NK-92 treated with Interleukin-12 subunit alpha and Interleukin-12 subunit beta, amount 100 ng/mL, for 24 hours (cell line): ENCODE results near the gene ICE2.
"Not testable (repeated sequence)": the region's sequence is repeated elsewhere in the genome, so short reads cannot be mapped to it uniquely, and the experiment has no call there.

Experiments
- DNase-seq: peaks from one replicate; lab custom pipeline; 2025; lab: John Stamatoyannopoulos, UW

Gene ICE2

GRCh38 chr15:60444289-60444912, 34.5 kb downstream of the ICE2 start:
- no peak for DNase-seq

GRCh38 chr15:60442763-60443162, 36.2 kb downstream of the ICE2 start:
- DNase-seq: no peak

- DNase-seq: no peak
Observed at GRCh38 chr15:60442031-60442650, 36.8 kb downstream of the ICE2 start.

GRCh38 chr15:60441331-60441730, 37.6 kb downstream of the ICE2 start:
- no peak for DNase-seq

GRCh38 chr15:60438646-60439045, 40.3 kb downstream of the ICE2 start:
- DNase-seq: no peak

- no peak for DNase-seq
Observed at GRCh38 chr15:60428935-60429334, 50.0 kb downstream of the ICE2 start.

GRCh38 chr15:60426870-60427508, 52.0 kb downstream of the ICE2 start:
- DNase-seq: no peak

- DNase-seq: no peak
Observed at GRCh38 chr15:60425461-60425860, 53.5 kb downstream of the ICE2 start.

- DNase-seq: no peak
Observed at GRCh38 chr15:60424006-60424405, 54.9 kb downstream of the ICE2 start.

- DNase-seq: no peak
Observed at GRCh38 chr15:60423537-60423936, 55.4 kb downstream of the ICE2 start.

- no peak for DNase-seq
Observed at GRCh38 chr15:60421544-60421943, 57.4 kb downstream of the ICE2 start.

- no peak for DNase-seq
Observed at GRCh38 chr15:60420203-60420716, 58.7 kb downstream of the ICE2 start.

- DNase-seq: no peak
Observed at GRCh38 chr15:60419753-60420152, 59.2 kb downstream of the ICE2 start.

- no peak for DNase-seq
Observed at GRCh38 chr15:60418096-60418495, 60.8 kb downstream of the ICE2 start.

- no peak for DNase-seq
Observed at GRCh38 chr15:60417112-60417511, 61.8 kb downstream of the ICE2 start.

- no peak for DNase-seq
Observed at GRCh38 chr15:60416484-60416883, 62.5 kb downstream of the ICE2 start.

- DNase-seq: no peak
Observed at GRCh38 chr15:60414016-60414682, 64.8 kb downstream of the ICE2 start.

GRCh38 chr15:60413231-60413824, 65.6 kb downstream of the ICE2 start:
- DNase-seq: no peak

GRCh38 chr15:60412807-60413206, 66.1 kb downstream of the ICE2 start:
- DNase-seq: not testable (repeated sequence)

- no peak for DNase-seq
Observed at GRCh38 chr15:60411774-60412425, 67.0 kb downstream of the ICE2 start.

- not testable (repeated sequence) for DNase-seq
Observed at GRCh38 chr15:60410350-60410749, 68.6 kb downstream of the ICE2 start.

- no peak for DNase-seq
Observed at GRCh38 chr15:60408463-60408981, 70.4 kb downstream of the ICE2 start.
